GM12891 (cell line): Measurements from ENCODE around the gene ZBTB20.

Source experiments
- DNase-seq: peaks from one replicate; pipeline ENCODE4 v3.0.0; 2011; ENCODE audit warnings: low spot score; ENCODE audit not compliant: insufficient read length
- FAIRE-seq: peaks from 2 replicates; lab custom pipeline; 2011; peaks lifted over from hg19 to GRCh38; lab: Jason Lieb, UNC
- PAX5 ChIP-seq: IDR thresholded peaks from 2 replicates; pipeline ENCODE4 v1.6.1; 2011; ENCODE audit warnings: low read length, moderate library complexity, mild to moderate bottlenecking; ENCODE audit not compliant: insufficient read depth, severe bottlenecking
- POLR2A ChIP-seq: IDR thresholded peaks from 2 replicates; pipeline ENCODE4 v1.6.1; 2011; ENCODE audit warnings: low read depth, low read length, control low read depth
- POLR2AphosphoS5 ChIP-seq: IDR thresholded peaks from 2 replicates; pipeline ENCODE4 v1.6.1; 2011; ENCODE audit warnings: low read depth, low read length, control low read depth
- POU2F2 ChIP-seq: IDR thresholded peaks from 2 replicates; pipeline ENCODE4 v1.6.1; 2011; ENCODE audit warnings: low read depth, mild to moderate bottlenecking, control low read depth, low read length, moderate library complexity
- SPI1 ChIP-seq: IDR thresholded peaks from 2 replicates; pipeline ENCODE4 v1.6.1; 2011; ENCODE audit warnings: low read depth, low read length, control low read depth
- TAF1 ChIP-seq: IDR thresholded peaks from 2 replicates; pipeline ENCODE4 v1.6.1; 2011; ENCODE audit warnings: low read depth, low read length, control low read depth

Gene ZBTB20

GRCh38 chr3:114556657-114557213 lies 590.4 kb downstream of the ZBTB20 start:
- TF ChIP-seq TAF1 (no peak), PAX5 (no peak), POLR2AphosphoS5 (no peak), POU2F2 (no peak), SPI1 (no peak), POLR2A (no peak)
- FAIRE-seq (no peak), DNase-seq (no peak)

GRCh38 chr3:114554731-114555130 lies 592.4 kb downstream of the ZBTB20 start:
- TF ChIP-seq SPI1 (peak; percentile 2; the same call in 1 of the 2 replicates), POU2F2 (no peak)
- no peak for DNase-seq
- no peak for FAIRE-seq

- TF ChIP-seq POLR2A (no peak), POLR2AphosphoS5 (no peak), SPI1 (no peak), POU2F2 (no peak), PAX5 (no peak), TAF1 (no peak)
- DNase-seq (no peak), FAIRE-seq (no peak)
Observed at GRCh38 chr3:114553949-114554593, 593.0 kb downstream of the ZBTB20 start.

- TF ChIP-seq TAF1 (no peak), POLR2AphosphoS5 (no peak), POU2F2 (no peak), PAX5 (no peak), POLR2A (no peak)
- FAIRE-seq (no peak), DNase-seq (no peak)
Observed at GRCh38 chr3:114552527-114552812, 594.6 kb downstream of the ZBTB20 start.

GRCh38 chr3:114551770-114552526 lies 595.1 kb downstream of the ZBTB20 start:
- TF ChIP-seq TAF1 (no peak), PAX5 (no peak)
- no peak for FAIRE-seq
- no peak for DNase-seq

- no peak for DNase-seq
- TF ChIP-seq POU2F2 (no peak), POLR2AphosphoS5 (no peak), TAF1 (no peak)
- FAIRE-seq, result no peak
Observed at GRCh38 chr3:114550165-114550564, 596.9 kb downstream of the ZBTB20 start.

GRCh38 chr3:114545193-114545592 lies 601.9 kb downstream of the ZBTB20 start:
- no peak for TF ChIP-seq POLR2A
- TF ChIP-seq SPI1, result no peak
- TF ChIP-seq TAF1, result no peak
- TF ChIP-seq POU2F2, result no peak
- no peak for TF ChIP-seq POLR2AphosphoS5
- no peak for TF ChIP-seq PAX5
- FAIRE-seq, result no peak
- no peak for DNase-seq

GRCh38 chr3:114542359-114542758 lies 604.7 kb downstream of the ZBTB20 start:
- DNase-seq, result no peak
- TF ChIP-seq POLR2A (no peak), SPI1 (no peak), POU2F2 (no peak), POLR2AphosphoS5 (no peak), TAF1 (no peak), PAX5 (no peak)
- no peak for FAIRE-seq

- FAIRE-seq, result peak; percentile 23
Observed at GRCh38 chr3:114539525-114539924, 607.6 kb downstream of the ZBTB20 start.

GRCh38 chr3:114538211-114538610 lies 608.9 kb downstream of the ZBTB20 start:
- FAIRE-seq, result no peak
- TF ChIP-seq POU2F2 (no peak), PAX5 (no peak), SPI1 (no peak), POLR2A (no peak), POLR2AphosphoS5 (no peak), TAF1 (no peak)
- DNase-seq, result no peak

More at GRCh38 chr3:114539525-114539924, 607.6 kb downstream of the ZBTB20 start:
- TF ChIP-seq TAF1 (no peak), SPI1 (no peak)
- DNase-seq, result no peak
